ENCODE measurements around the gene MCF2L.
A peak's percentile ranks its signal among the peaks of the same experiment; 100 is the strongest.
"Not testable (repeated sequence)": the region's sequence is repeated elsewhere in the genome, so short reads cannot be mapped to it uniquely, and the experiment has no call there.

Gene MCF2L

GRCh38 chr13:113016526-113017295 is 47.7 kb downstream of the MCF2L start:
- DNase-seq (ENCODE audit: low read depth in 2 of 2): no peak

- DNase-seq (ENCODE audit: low read depth in 2 of 2): no peak
Measured at GRCh38 chr13:113017506-113018215, 48.6 kb downstream of the MCF2L start.

- no peak for DNase-seq (ENCODE audit: low read depth in 2 of 2)
Measured at GRCh38 chr13:113018676-113019465, 49.9 kb downstream of the MCF2L start.

GRCh38 chr13:113020323-113021080 is 51.5 kb downstream of the MCF2L start:
- DNase-seq (ENCODE audit: low read depth in 2 of 2): no peak

- no peak for DNase-seq (ENCODE audit: low read depth in 2 of 2)
Measured at GRCh38 chr13:113021391-113021790, 52.4 kb downstream of the MCF2L start.

- no peak for DNase-seq (ENCODE audit: low read depth in 2 of 2)
Measured at GRCh38 chr13:113021811-113022210, 52.8 kb downstream of the MCF2L start.

GRCh38 chr13:113022391-113022744 is 53.4 kb downstream of the MCF2L start:
- no peak for DNase-seq (ENCODE audit: low read depth in 2 of 2)

GRCh38 chr13:113022745-113023574 is 53.9 kb downstream of the MCF2L start:
- no peak for DNase-seq (ENCODE audit: low read depth in 2 of 2)

- DNase-seq (ENCODE audit: low read depth in 2 of 2): no peak
Measured at GRCh38 chr13:113023694-113024430, 54.8 kb downstream of the MCF2L start.

GRCh38 chr13:113024466-113024865 is 55.5 kb downstream of the MCF2L start:
- no peak for DNase-seq (ENCODE audit: low read depth in 2 of 2)

GRCh38 chr13:113026391-113026910 is 57.4 kb downstream of the MCF2L start:
- no peak for DNase-seq (ENCODE audit: low read depth in 2 of 2)

- no peak for DNase-seq (ENCODE audit: low read depth in 2 of 2)
Measured at GRCh38 chr13:113027095-113027494, 58.1 kb downstream of the MCF2L start.

GRCh38 chr13:113027566-113027965 is 58.6 kb downstream of the MCF2L start:
- no peak for DNase-seq (ENCODE audit: low read depth in 2 of 2)

GRCh38 chr13:113028336-113029060 is 59.5 kb downstream of the MCF2L start:
- no peak for DNase-seq (ENCODE audit: low read depth in 2 of 2)

- DNase-seq (ENCODE audit: low read depth in 2 of 2): no peak
Measured at GRCh38 chr13:113029061-113029445, 60.0 kb downstream of the MCF2L start.

GRCh38 chr13:113029487-113030258 is 60.7 kb downstream of the MCF2L start:
- peak in 1 of 2 donors; percentile 28 for DNase-seq (ENCODE audit: low read depth in 2 of 2)

GRCh38 chr13:113030259-113030640 is 61.2 kb downstream of the MCF2L start:
- not testable (repeated sequence) for DNase-seq (ENCODE audit: low read depth in 2 of 2)

GRCh38 chr13:113031465-113031864 is 62.5 kb downstream of the MCF2L start:
- DNase-seq (ENCODE audit: low read depth in 2 of 2): no peak

GRCh38 chr13:113032291-113032690 is 63.3 kb downstream of the MCF2L start:
- DNase-seq (ENCODE audit: low read depth in 2 of 2): no peak
